ENCODE measurements around the gene ZMYM2.

The ZMYM2 gene

GRCh38 chr13:20109037-20109436 is 150.5 kb downstream of the ZMYM2 start:
- no peak for DNase-seq

GRCh38 chr13:20114066-20114610 is 155.6 kb downstream of the ZMYM2 start:
- no peak for DNase-seq

DNA sequence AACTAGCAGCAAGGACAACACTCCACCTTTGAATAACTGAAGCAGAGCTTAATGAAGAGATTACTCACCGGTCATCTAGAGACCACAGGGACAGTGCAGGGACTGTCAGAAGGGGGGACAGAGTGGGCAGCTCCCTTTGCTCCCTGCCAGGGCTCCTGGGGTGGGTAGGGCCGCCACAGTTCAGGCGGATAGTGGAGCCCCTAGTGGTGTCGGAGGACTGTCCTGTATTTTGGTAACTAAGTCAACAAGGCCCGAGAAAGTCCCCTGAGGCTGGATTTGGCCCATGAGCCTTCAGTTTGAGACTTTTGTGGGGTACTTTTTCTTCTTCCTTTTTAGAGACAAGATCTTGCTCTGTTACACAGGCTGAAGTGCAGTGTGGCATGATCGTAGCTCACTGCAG is 157.7 kb downstream of the ZMYM2 start:
- no peak for DNase-seq

GRCh38 chr13:20118268-20119140 is 160.0 kb downstream of the ZMYM2 start:
- DNase-seq = peak; percentile 53 to 62

- no peak for DNase-seq
Measured at GRCh38 chr13:20119960-20120359, 161.4 kb downstream of the ZMYM2 start.

DNA sequence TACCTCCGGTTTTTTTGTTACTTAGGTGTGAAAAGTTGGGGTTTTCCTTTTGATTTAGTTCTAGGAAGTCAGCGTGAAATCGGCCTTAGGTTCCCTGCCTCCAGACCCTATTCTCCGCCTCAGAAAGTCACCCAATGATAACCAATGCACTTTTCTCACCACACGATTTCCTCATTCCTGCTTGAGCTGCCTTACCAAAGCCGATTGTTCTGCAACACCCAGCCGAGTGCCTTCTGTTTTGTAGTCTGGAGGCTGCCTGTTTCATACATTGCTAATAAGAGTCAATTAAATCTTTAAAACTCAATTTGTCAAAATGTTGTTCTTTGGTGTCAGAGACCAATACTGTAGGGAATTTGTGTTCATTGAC is 162.6 kb downstream of the ZMYM2 start:
- DNase-seq = peak in 1 of 2 donors; percentile 25

DNA sequence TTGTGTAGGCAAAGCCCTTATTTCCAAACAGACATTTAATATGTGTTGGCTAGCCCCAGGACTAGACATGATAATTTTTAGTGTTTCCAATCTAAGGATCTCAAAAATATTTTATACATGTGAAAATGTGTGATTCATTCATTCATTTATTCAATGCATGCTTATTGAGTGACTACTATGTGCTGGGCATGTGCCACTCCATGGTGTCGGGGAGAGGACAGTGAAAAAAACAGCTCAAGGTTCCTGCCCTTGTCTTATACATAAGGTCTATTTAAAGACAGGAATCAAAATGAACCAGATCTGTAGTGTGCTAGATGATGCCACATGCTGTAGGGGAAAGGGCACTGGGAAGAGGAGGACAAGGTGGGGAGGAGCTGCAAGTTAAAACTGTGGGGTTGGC is 165.8 kb downstream of the ZMYM2 start:
- DNase-seq = no peak

DNA sequence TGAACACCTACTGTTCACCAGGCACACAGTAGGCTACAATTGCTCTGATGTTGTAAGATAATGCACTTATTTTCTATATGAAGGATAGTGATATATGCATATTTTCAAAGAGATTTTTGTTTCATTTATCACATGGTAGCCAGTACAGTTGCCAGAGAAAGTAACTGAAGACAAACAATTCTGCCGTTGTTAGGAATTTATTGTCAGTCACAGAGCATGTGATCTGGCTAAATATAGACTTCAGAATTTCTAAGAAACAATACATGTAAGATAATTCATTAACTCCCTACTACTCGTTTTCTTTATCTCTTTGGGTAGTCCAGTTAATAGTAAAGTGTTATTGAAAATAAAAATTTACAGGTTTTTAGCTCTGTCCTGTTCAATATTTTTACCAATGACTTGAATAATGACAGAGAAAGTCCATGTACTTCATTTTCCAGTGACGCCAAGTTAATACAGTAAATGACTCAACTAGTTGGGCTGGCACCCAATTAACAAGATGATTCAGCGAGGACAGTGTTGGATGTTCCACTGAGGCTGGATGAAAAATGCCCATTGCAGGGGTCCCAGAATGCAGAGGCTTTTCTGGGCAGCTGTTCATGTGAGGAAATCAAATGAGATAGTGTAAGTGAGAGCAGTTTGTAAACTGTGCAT is 166.7 kb downstream of the ZMYM2 start:
- DNase-seq = no peak

DNA sequence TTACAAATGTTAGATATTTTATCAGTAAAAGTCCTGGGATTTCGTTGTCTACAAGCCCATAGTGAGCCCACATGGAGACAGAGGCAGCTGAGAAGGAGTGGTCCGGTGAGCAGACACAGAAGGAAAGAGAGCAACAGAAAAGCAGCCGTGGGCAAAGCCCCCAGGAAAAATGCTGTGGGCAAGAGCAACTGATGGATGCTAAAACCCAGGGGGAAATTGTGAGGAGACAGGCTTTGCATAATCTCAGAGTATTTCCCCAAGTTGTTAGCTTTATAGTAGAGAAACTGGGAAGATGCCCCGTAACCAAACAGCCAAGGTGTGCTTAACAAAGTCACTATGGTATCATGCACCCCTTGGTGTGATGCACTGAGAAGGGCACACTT is 167.2 kb downstream of the ZMYM2 start:
- DNase-seq = no peak

GRCh38 chr13:20126541-20127261 is 168.2 kb downstream of the ZMYM2 start:
- no peak for DNase-seq

DNA sequence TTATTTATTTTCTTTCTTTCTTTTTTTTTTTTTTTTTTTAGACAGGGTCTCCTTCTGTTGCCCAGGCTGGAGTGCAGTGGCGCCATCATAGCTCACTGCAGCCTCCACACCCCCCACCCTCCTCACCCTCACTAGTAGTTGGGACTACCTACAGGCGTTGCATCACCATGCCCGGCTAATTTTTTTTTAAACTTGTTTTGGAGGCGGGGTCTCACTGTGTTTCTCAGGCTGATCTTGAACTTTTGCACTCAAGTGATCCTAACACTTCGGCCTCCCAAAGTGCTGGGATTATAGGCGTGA is 168.7 kb downstream of the ZMYM2 start:
- peak in 1 of 2 donors; percentile 17 for DNase-seq

DNA sequence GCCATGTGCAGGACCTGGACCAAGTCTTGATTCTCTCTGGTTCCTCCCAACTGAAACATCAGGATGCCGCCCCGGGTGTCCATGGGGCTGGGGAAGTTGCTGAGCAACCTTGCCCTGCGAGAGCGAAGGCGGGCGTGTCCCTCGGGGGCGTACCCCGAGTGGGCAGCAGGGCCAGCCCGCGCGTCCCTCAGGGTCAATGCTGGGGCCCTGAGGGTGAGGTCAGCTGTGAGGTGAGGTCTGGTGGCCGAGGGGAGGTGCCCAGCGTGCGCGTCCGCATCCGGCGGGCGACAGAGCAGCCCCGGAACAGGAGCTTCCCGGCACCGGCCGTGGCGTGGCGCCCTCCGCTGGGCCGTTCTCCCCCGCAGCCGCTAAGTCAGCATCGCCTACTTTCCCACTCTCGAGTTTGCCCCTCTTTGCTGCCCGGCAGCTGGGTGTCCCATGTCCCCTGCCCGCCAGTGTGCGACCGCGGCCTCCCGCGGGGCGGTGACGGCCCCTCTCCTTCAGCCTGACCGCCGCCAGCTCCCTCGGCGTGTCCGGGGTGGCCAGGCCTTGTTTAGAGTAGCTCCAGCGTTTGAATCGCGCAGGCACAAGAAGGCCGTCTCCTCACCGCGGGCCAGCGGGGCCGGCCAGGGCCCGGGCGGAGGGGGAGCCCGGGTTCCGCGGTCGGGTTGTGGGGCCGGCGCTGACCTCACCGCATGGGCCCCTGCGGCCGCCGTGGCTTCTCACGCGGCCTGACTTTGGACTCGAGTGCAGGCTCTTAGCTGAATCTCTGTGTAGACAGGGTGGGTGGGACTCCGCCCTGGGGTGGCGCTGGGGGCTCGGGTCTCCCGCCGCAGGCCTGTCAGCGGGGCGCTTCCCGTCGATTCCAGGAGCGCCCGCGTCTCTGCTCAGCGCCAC is 169.3 kb downstream of the ZMYM2 start:
- DNase-seq = peak; percentile 42 to 44

DNA sequence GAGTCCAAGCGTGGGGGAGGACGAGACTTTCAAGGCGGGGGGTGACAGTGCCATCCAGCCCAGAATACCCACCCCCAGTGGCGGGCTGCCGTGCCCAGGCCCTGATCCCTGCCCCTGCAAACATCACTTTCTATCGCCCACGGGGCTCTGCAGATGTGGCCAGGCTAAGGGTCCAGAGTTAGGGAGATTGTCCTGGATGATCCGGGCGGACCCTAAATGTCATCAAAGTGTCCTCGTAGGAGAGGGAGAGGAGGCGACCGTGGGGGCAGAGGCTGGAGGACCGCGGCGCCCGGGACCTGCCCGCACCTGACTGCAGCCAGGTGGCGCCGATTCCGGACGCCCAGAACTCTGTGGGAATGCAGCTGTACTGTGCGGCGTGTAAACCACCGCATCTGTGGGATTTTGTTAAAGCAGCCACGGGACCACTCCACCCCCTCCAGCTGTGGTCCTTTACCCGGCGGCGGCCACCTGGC is 170.0 kb downstream of the ZMYM2 start:
- DNase-seq = peak in 1 of 2 donors; percentile 14

DNA sequence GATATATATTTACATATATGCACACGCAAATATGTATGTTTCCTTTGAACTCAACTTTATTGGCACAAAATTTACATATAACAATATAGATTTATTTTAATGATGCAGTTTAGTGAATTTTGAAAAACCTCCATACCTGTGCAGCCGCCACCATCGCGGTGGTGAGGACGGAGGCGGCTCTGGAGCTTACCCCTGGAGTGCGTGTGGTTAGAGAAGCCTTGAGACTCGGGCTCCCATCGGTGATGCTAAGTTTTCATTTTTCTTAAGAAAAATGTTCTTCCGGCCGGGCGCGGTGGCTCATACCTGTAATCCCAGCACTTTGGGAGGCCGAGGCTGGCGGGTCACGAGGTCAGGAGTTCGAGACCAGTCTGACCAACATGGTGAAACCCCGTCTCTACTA is 170.5 kb downstream of the ZMYM2 start:
- DNase-seq = no peak

DNA sequence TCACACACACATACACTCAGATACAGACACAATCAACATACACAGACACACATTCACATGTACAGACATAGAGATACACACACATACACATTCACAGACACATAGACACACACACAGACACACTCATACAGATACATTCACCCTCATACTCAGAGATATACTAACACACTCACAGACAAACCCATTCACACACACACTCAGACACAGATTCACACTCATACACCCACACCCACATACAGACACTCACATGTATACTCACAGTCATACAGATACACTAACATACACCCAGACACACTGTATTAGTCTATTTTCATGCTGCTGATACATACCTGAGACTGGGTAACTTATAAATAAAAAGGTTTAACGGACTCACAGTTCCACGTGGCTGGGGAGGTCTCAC is 171.5 kb downstream of the ZMYM2 start:
- DNase-seq = no peak

DNA sequence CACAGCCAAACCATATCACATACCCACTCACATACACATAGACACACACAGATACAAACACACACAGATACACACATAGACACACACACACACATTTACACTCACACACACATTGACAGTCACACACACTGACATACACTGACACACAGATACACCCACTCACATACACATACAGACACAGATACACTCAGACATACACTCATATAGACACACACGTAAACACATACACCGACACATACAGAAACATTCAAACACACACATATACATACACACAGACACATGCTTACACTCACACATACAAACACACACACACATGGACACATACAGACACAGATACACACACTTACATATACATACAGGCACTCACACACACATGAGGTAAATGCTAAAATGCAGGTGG is 172.1 kb downstream of the ZMYM2 start:
- DNase-seq = no peak

DNA sequence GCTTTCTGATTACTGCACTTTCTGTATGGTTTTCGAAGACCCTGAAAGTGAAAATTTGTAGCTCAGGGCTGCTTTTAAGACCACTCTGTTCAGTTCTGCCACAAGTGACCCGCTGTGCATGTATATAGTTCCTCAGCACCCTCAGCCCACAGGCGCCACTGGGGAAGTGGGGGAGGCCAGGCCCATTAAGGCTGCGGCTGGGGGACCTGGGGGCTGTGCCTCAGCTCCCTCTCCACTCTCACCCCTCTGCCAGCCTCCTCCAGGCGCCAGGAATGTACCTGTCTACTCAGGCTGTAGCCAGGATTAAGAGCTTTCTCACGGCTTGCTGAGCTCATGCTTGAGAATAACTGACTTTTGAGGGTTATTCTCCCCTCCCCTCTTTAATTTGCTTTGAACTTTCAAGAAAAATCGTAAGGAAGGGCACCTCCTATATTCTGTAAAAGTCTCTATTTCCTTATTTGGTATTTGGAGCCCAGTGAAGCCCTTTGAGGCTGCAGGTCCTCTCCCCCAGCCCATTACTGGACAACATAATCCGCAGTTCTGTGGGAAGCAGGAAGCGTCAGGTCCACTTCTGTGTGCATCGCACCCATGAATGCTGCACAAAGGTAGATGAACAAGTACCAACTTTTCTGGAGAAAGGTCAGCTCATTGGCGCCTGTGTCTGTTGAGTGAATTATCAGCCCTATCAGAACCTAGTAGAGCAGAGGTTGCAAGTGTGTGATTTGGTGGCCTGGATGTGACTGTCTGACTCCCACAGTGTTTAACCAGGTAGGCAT is 172.7 kb downstream of the ZMYM2 start:
- DNase-seq = no peak

DNA sequence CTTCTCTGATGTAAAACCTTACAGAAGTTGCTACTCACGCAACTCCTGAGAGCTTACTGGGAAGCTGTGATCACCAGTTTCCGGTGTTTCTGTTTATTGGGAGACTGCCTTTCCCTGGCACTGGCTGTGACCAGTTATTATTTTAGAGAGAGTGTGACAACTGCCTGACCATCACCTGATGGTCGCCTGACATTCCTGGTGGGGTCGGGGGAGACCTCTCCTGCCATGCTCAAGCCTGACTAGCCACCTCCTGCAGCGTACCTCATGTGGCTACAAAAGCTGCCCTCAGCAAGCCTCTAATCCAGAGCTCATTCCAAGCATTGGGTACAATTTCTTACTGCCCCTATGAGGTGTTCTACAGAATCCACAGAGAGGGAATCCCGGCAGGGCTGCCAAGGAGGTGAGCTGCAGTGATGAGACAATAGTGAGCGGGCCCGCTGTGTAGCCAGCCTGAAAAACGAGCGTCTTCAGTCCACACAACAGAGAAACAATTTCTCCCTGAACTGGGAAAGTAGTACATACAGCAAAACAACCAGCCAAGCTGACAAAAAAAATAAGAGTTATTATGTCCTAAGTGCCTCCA is 173.6 kb downstream of the ZMYM2 start:
- no peak for DNase-seq

GRCh38 chr13:20134732-20135131 is 176.2 kb downstream of the ZMYM2 start:
- DNase-seq = no peak

- peak in 1 of 2 donors; percentile 34 for DNase-seq
Measured at GRCh38 chr13:20136781-20137703, 178.5 kb downstream of the ZMYM2 start.
